Measurements from ENCODE around the gene CBX2.

CBX2 gene

DNA sequence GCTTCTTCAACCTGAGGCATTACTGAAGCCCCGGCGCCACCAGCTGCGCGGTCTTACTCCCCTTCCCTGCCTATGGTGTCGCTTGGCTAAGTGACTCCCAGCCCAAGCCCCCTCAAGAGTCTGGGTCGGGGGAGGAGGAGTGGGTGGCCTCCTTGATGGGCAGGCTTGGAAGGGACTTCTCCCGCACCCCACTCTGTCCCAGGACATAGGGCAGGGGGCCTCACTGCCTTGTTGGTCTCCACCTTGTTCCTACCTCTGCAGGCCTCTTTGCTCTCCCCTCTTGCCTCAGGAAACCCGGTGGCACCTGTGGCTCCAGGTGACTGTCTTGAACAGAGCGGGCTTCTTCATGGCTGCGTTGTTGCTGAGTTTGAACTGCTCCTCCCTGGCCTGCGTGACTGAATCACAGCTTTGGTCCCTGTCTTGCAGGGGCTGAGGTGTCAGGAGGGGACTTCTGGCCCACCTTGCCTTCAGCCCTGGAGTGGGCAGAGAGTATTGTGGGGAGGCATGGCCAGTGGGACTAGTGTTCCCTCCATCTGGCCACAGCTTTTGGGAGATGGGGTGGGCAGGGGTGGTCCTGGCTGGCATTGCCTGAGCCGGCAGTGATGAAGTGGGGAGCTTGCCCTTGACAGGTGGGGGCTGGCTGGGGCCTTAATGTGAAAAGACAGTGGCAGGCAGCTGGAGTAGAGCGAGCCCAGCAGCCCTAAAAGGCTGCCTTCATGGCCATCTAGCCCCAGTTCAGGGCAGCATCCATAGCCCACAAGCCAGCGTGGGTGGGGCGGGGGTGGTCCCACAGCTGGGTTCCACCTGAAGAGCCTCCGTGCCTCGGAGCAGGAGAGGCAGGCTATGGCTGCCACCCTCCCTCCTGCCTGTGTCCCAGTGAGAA is 7.3 kb downstream of the CBX2 start:
- Histone ChIP-seq H3K36me3 (ENCODE audit: insufficient read depth, low read length) (peaks cover 31% of the 10 kb centered on the region), H3K9ac (ENCODE audit: low read length) (no peak overlapping the region), H3F3A (ENCODE audit: insufficient read depth, low read length) (no peaks in the 10 kb centered on the region; the same call in 1 of the 2 replicates), H3K27me3 (ENCODE audit: insufficient read depth, low read length) (no peaks in the 10 kb centered on the region), H3K27ac (ENCODE audit: low read depth, low read length, poor library complexity, severe bottlenecking) (no peak overlapping the region), H2AFZ (ENCODE audit: low read length) (no peak overlapping the region), H4K20me1 (ENCODE audit: insufficient read depth, low read length) (no peaks in the 10 kb centered on the region), H3K4me1 (ENCODE audit: insufficient read depth, low read length, severe bottlenecking) (no peaks in the 10 kb centered on the region), H3K9me3 (ENCODE audit: low read length) (no peaks in the 10 kb centered on the region), H3K4me3 (ENCODE audit: low read depth, low read length, poor library complexity, severe bottlenecking) (no peak overlapping the region), H3K79me2 (ENCODE audit: insufficient read depth, low read length) (no peaks in the 10 kb centered on the region), H3K4me2 (ENCODE audit: low read length) (no peak overlapping the region), H3K9me2 (ENCODE audit: low read depth, low read length) (no peaks in the 10 kb centered on the region)
- TF ChIP-seq EZH2 (IDR thresholded peaks at IDR 0.05; ENCODE audit: borderline replicate concordance, low read length) = no peak
- TF ChIP-seq, protein P1, sequence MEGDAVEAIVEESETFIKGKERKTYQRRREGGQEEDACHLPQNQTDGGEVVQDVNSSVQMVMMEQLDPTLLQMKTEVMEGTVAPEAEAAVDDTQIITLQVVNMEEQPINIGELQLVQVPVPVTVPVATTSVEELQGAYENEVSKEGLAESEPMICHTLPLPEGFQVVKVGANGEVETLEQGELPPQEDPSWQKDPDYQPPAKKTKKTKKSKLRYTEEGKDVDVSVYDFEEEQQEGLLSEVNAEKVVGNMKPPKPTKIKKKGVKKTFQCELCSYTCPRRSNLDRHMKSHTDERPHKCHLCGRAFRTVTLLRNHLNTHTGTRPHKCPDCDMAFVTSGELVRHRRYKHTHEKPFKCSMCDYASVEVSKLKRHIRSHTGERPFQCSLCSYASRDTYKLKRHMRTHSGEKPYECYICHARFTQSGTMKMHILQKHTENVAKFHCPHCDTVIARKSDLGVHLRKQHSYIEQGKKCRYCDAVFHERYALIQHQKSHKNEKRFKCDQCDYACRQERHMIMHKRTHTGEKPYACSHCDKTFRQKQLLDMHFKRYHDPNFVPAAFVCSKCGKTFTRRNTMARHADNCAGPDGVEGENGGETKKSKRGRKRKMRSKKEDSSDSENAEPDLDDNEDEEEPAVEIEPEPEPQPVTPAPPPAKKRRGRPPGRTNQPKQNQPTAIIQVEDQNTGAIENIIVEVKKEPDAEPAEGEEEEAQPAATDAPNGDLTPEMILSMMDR (IDR thresholded peaks at IDR 0.05; ENCODE audit: low read length) = no peak

DNA sequence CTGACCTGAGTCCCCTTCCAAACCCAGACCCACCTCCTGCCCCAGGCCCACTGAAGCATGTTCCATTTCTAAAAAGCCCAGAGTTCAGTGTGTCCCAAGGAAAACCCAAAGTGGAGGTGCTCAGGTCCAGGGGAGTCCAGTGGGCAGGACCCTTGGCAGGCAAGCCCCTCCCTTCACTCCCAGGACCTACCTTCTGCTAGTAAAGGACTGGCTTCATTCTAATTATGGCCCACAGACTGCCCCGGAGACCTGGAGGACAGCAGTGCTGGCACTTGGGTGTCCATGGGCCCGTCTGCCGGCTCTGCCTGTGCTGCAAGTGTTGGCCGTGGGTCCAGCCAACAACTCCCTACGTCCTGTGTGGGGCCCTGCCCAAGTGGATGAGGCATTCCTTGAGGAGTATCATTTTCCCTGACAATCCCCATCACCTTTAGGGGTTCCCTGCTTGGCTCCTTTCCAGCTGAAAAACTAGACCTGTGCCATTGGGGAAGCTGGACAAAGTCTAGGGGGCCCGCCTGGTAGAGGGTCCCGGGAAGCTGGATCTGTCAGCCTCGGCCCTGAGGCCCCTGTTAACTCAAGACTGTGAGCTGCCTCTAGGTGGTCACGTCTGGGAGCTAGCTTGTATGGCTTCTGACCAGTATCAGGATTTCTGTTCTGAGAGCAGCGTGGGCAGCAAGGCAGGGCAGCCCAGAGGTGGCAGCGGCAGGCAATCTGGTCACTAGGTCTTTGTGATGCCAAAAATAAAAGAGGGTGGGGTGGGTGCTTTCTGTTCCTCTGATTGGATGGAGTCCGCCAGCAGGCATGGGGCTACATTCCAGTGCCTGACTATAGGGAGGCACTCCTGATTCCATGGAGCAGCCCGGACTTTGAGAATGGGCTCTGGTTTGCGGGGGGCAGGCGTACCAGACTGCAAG is 8.2 kb downstream of the CBX2 start:
- Histone ChIP-seq H3K4me3 (ENCODE audit: low read depth, low read length, poor library complexity, severe bottlenecking) (no peak overlapping the region), H3K79me2 (ENCODE audit: insufficient read depth, low read length) (no peaks in the 10 kb centered on the region), H3K9ac (ENCODE audit: low read length) (no peak overlapping the region), H3F3A (ENCODE audit: insufficient read depth, low read length) (no peaks in the 10 kb centered on the region), H4K20me1 (ENCODE audit: insufficient read depth, low read length) (no peaks in the 10 kb centered on the region), H2AFZ (ENCODE audit: low read length) (no peak overlapping the region), H3K9me2 (ENCODE audit: low read depth, low read length) (no peaks in the 10 kb centered on the region), H3K27me3 (ENCODE audit: insufficient read depth, low read length) (no peaks in the 10 kb centered on the region), H3K4me2 (ENCODE audit: low read length) (no peak overlapping the region), H3K27ac (ENCODE audit: low read depth, low read length, poor library complexity, severe bottlenecking) (no peak overlapping the region), H3K9me3 (ENCODE audit: low read length) (no peaks in the 10 kb centered on the region), H3K36me3 (ENCODE audit: insufficient read depth, low read length) (peaks cover 31% of the 10 kb centered on the region), H3K4me1 (ENCODE audit: insufficient read depth, low read length, severe bottlenecking) (no peaks in the 10 kb centered on the region)
- TF ChIP-seq EZH2 (IDR thresholded peaks at IDR 0.05; ENCODE audit: borderline replicate concordance, low read length) = no peak
- TF ChIP-seq, protein P1 (IDR thresholded peaks at IDR 0.05; ENCODE audit: low read length) = no peak

DNA sequence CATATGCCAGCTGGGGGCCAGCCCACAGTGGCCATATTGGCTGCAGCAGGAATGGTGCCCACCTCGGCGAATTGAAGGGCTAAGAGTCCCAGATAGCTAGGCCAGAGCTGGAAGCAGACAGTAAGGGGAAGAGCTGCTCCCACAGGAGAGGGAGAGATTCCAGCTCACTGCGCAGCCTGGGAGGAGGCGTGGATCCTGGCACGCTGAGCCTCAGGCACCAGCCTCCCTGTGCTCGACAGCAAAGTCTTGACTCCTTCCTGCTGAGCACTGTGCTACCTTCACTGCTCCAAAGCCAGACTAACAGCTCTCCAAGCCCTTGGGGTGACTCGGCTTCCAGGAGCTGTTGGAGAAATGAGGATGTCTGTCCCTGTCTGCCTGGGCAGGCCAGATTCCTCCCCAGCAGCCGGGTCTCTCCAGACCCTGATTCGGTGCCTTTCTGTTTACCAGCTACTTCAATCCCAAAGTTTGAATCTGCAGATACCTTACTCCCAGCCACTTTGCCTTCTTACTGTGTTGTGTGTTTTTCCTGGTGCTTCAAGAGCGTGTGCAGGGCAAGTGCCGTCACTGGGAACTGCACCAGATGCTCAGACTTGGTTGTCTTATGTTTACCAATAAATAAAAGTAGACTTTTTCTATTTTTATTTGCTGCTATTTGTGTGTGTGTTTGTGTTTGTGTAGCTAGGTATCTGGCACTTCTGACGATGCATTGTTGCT is 9.1 kb downstream of the CBX2 start:
- H3K27ac ChIP-seq (ENCODE audit: low read depth, low read length, poor library complexity, severe bottlenecking) = no peak overlapping the region
- no peaks in the 10 kb centered on the region for H3K4me1 ChIP-seq (ENCODE audit: insufficient read depth, low read length, severe bottlenecking)
- no peaks in the 10 kb centered on the region for H3K79me2 ChIP-seq (ENCODE audit: insufficient read depth, low read length)
- no peaks in the 10 kb centered on the region for H4K20me1 ChIP-seq (ENCODE audit: insufficient read depth, low read length)
- H3K9ac ChIP-seq (ENCODE audit: low read length) = no peak overlapping the region
- no peak overlapping the region for H3K4me2 ChIP-seq (ENCODE audit: low read length)
- H2AFZ ChIP-seq (ENCODE audit: low read length) = no peak overlapping the region
- no peak for TF ChIP-seq EZH2 (IDR thresholded peaks at IDR 0.05; ENCODE audit: borderline replicate concordance, low read length)
- TF ChIP-seq, protein P1 (IDR thresholded peaks at IDR 0.05; ENCODE audit: low read length) = no peak
- H3K9me3 ChIP-seq (ENCODE audit: low read length) = no peaks in the 10 kb centered on the region
- no peaks in the 10 kb centered on the region for H3K9me2 ChIP-seq (ENCODE audit: low read depth, low read length)
- no peaks in the 10 kb centered on the region for H3K27me3 ChIP-seq (ENCODE audit: insufficient read depth, low read length)
- no peak overlapping the region for H3K4me3 ChIP-seq (ENCODE audit: low read depth, low read length, poor library complexity, severe bottlenecking)
- peaks cover 29% of the 10 kb centered on the region for H3K36me3 ChIP-seq (ENCODE audit: insufficient read depth, low read length)
- H3F3A ChIP-seq (ENCODE audit: insufficient read depth, low read length) = no peaks in the 10 kb centered on the region
